ENCODE measurements around the gene EDAR. TPM values are rescaled to one million over a fixed set of nuclear protein-coding genes. Genes with fewer than 3 reads are reported as not detected.

The EDAR gene
- total RNA-seq, 1 experiment from 2014 or later: 0.82 TPM

- H3K4me1 ChIP-seq: no peaks in the 10 kb centered on the region
- no peak overlapping the region for H3K4me3 Mint-ChIP-seq (ENCODE audit: unreplicated experiment)
- no peaks in the 10 kb centered on the region for H3K4me1 Mint-ChIP-seq (ENCODE audit: low read depth, unreplicated experiment)
- BruUV-seq (replicated peaks): no TSS peak
- no peak for TF ChIP-seq CTCF (IDR thresholded peaks at IDR 0.05; ENCODE audit: insufficient read depth in 1 of 2, low read depth in 1 of 2, low read length in 1 of 2, severe bottlenecking in 1 of 2, unreplicated experiment in 1 of 2)
- H3K36me3 Mint-ChIP-seq (ENCODE audit: insufficient read depth, unreplicated experiment): peaks cover 4% of the 10 kb centered on the region
- peaks cover 12% of the 10 kb centered on the region for H3K9me3 Mint-ChIP-seq (ENCODE audit: unreplicated experiment)
- ChIA-PET CTCF (no interaction called here), POLR2A (no interaction called here)
- no peak overlapping the region for H3K4me3 ChIP-seq (ENCODE audit: low read depth, low read length)
- intact Hi-C loops (cut with micrococcal nuclease; ENCODE audit: unreplicated experiment): no loop called here
- no peaks in the 10 kb centered on the region for H3K27me3 Mint-ChIP-seq (ENCODE audit: insufficient read depth, unreplicated experiment)
- DNase-seq: no peak
- no peaks in the 10 kb centered on the region; the same call in 1 of the 2 replicates for H3K9me3 ChIP-seq
- no peaks in the 10 kb centered on the region for H3K36me3 ChIP-seq (ENCODE audit: control insufficient read depth, insufficient read depth, low read length)
- no peak overlapping the region for H3K27ac Mint-ChIP-seq (ENCODE audit: unreplicated experiment)
- H3K27me3 ChIP-seq (replicated peaks; ENCODE audit: control insufficient read depth, insufficient read depth, low read length): no peaks in the 10 kb centered on the region
These were observed 110.7 kb downstream of the EDAR start for GRCh38 chr2:108878276-108878675.

- Histone ChIP-seq H3K27me3 (replicated peaks; ENCODE audit: control insufficient read depth, insufficient read depth, low read length) (no peaks in the 10 kb centered on the region), H3K4me1 (no peaks in the 10 kb centered on the region), H3K9me3 (no peaks in the 10 kb centered on the region; the same call in 1 of the 2 replicates), H3K4me3 (ENCODE audit: low read depth, low read length) (no peak overlapping the region), H3K36me3 (ENCODE audit: control insufficient read depth, insufficient read depth, low read length) (no peaks in the 10 kb centered on the region)
- Mint-ChIP-seq H3K4me1 (ENCODE audit: low read depth, unreplicated experiment) (no peaks in the 10 kb centered on the region), H3K27ac (ENCODE audit: unreplicated experiment) (no peak overlapping the region), H3K9me3 (ENCODE audit: unreplicated experiment) (peaks cover 12% of the 10 kb centered on the region), H3K4me3 (ENCODE audit: unreplicated experiment) (no peak overlapping the region), H3K27me3 (ENCODE audit: insufficient read depth, unreplicated experiment) (no peaks in the 10 kb centered on the region), H3K36me3 (ENCODE audit: insufficient read depth, unreplicated experiment) (peaks cover 7% of the 10 kb centered on the region)
- CTCF ChIA-PET: no interaction called here
- no peak for DNase-seq
- no TSS peak for BruUV-seq (replicated peaks)
- TF ChIP-seq CTCF (IDR thresholded peaks at IDR 0.05; ENCODE audit: insufficient read depth in 1 of 2, low read depth in 1 of 2, low read length in 1 of 2, severe bottlenecking in 1 of 2, unreplicated experiment in 1 of 2): peak in 1 of 2 experiments; percentile 25
- intact Hi-C loops (cut with micrococcal nuclease; ENCODE audit: unreplicated experiment): no loop called here
- POLR2A ChIA-PET: no interaction called here
These were observed 111.5 kb downstream of the EDAR start for GRCh38 chr2:108877506-108877905.

GRCh38 chr2:108870069-108870644 lies 118.9 kb downstream of the EDAR start:
- Mint-ChIP-seq H3K36me3 (ENCODE audit: insufficient read depth, unreplicated experiment) (peaks cover 46% of the 10 kb centered on the region), H3K27ac (ENCODE audit: unreplicated experiment) (no peak overlapping the region), H3K4me1 (ENCODE audit: low read depth, unreplicated experiment) (no peaks in the 10 kb centered on the region), H3K4me3 (ENCODE audit: unreplicated experiment) (no peak overlapping the region), H3K9me3 (ENCODE audit: unreplicated experiment) (peaks cover 23% of the 10 kb centered on the region), H3K27me3 (ENCODE audit: insufficient read depth, unreplicated experiment) (no peaks in the 10 kb centered on the region)
- Histone ChIP-seq H3K4me3 (ENCODE audit: low read depth, low read length) (no peak overlapping the region), H3K9me3 (peaks cover under 1% of the 10 kb centered on the region; the same call in 1 of the 2 replicates), H3K36me3 (ENCODE audit: control insufficient read depth, insufficient read depth, low read length) (peaks cover 1% of the 10 kb centered on the region; the same call in 1 of the 2 replicates), H3K27me3 (replicated peaks; ENCODE audit: control insufficient read depth, insufficient read depth, low read length) (no peaks in the 10 kb centered on the region), H3K4me1 (no peaks in the 10 kb centered on the region)
- intact Hi-C loops (cut with micrococcal nuclease; ENCODE audit: unreplicated experiment): no loop called here
- TF ChIP-seq CTCF (IDR thresholded peaks at IDR 0.05; ENCODE audit: insufficient read depth in 1 of 2, low read depth in 1 of 2, low read length in 1 of 2, severe bottlenecking in 1 of 2, unreplicated experiment in 1 of 2): no peak
- no TSS peak for BruUV-seq (replicated peaks)
- ChIA-PET POLR2A (no interaction called here), CTCF (no interaction called here)
- no peak for DNase-seq

All from Caco-2 (cell line).